Prostate gland (tissue), 2 donors: ENCODE data around the gene THBS2.

Experiments used
- CTCF ChIP-seq, 4 experiments: fragments of 200-600 bp in 2 of 4; fragments of 450-650 bp in 2 of 4; sonication (generic) in 2 of 4; IDR thresholded peaks; 1 replicate in 3 of 4; 2 replicates in 1 of 4; pipeline ENCODE4 v1.5.1; 2016 to 2019; ENCODE audit warnings: antibody characterized with exemption in 4 of 4, mild to moderate bottlenecking in 2 of 4, moderate library complexity in 2 of 4
- POLR2A ChIP-seq: fragments of 450-650 bp; IDR thresholded peaks from one replicate; pipeline ENCODE4 v1.6.1; 2016; ENCODE audit warnings: antibody characterized with exemption, mild to moderate bottlenecking
- POLR2AphosphoS5 ChIP-seq: sonication (generic); formaldehyde crosslinking; IDR thresholded peaks from one replicate; pipeline ENCODE4 v1.6.1; 2017; ENCODE audit warnings: antibody characterized with exemption

GRCh38 chr6:169263374-169263773 is 9.7 kb upstream of the THBS2 start:
- TF ChIP-seq CTCF (IDR thresholded peaks at IDR 0.05) (no peak), POLR2AphosphoS5 (no peak), POLR2A (no peak)
